GM19467 (cell line): ENCODE results near the gene SPOCK3.
A peak's percentile ranks its signal among the peaks of the same experiment; 100 is the strongest.
"Not testable (repeated sequence)": the region's sequence is repeated elsewhere in the genome, so short reads cannot be mapped to it uniquely, and the experiment has no call there.

Source experiments
- ATAC-seq: cut with Tn5 transposase; IDR thresholded peaks from one replicate; pipeline ENCODE4 v1.9.1; 2021; ENCODE audit warnings: mild to moderate bottlenecking, moderate library complexity; ENCODE audit not compliant: unreplicated experiment

Gene SPOCK3

DNA sequence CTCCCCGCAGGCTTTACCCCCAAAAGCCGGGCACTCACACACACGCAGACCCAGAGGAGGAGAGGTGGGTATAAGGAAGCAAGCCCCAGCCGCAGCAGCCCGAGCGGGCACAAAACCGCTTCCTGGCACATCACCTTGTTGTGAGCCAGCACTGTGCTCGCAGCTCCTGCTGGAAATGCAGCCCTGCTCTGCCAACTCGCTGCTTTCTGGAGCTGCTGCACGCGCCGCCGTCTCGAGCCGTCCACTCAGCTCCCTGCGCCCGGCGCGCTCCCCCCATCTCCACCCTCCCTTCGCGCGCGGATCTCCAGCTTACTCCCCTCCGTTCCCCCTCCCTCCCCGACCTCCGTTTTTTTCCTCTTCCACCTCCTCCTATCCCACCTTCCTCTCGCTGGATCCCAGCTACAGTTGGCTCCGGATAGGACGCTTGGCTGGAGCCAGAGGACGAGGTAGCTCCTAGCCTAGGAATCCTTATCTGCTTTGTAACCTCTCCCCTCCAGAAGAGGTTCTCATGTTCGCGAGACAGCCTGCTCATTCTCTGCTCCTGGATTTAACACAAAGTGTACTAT is at the start of gene SPOCK3:
Gene SPOCK3 (minus strand): TSS at position 179 of the 566 bp plus-strand sequence.
- ATAC-seq, result no peak

DNA sequence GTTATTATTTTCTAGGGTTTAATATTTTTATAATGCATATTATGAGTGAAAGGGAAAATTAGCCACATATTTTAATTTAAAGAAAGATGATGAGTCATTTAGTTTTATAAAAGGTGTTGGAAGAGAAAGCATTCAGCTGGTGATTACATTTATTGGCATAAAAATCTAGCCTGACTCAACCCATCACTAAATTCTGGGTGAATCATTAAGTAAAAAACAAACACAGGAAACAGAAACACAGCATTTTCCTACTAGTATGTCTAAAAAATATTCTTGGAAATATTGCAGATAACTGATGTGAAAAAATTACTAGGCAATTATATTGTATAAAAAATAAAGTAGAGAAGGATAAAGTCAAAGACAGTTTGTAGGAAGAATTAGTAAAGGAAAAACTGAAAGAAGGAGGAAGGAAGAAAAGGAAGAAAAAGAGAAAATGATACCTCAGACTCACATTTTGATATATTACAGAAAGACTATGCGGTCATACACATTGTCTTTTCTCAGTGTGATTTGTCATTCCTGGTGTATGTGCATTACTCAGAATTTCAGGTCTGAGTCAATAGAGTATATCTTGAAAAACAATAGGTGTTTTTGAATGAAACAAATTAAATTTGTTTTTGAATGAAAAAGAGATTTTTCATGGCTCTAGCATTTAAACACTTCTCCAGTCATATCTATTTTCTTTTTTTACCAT is 48.0 kb upstream of the SPOCK3 start:
- ATAC-seq, result no peak

GRCh38 chr4:167281545-167281944 is 47.3 kb upstream of the SPOCK3 start:
- not testable (repeated sequence) for ATAC-seq

GRCh38 chr4:167274351-167274750 is 40.1 kb upstream of the SPOCK3 start:
- ATAC-seq, result no peak

- no peak for ATAC-seq
Observed at GRCh38 chr4:167265231-167265630, 30.9 kb upstream of the SPOCK3 start.

GRCh38 chr4:167248271-167248670 is 14.0 kb upstream of the SPOCK3 start:
- no peak for ATAC-seq

DNA sequence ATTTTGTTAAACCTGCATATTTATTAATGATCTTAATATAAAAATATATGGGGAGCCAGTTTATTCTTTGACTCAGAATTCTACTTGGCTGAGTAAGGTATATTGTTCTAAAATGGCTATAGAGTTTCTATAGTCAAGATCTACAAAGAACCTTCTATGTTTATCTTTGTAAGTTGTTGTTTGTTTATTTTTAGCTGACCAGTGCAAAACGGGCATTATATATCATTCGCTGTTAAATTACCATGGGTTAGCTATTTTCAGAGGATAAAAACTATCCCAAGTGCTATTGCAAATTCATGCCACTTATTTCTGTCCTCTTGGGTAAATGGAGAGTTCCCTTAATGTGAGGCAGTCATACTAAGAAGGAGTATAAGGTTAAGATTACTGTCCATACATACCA is 5.3 kb upstream of the SPOCK3 start:
- ATAC-seq, result no peak

DNA sequence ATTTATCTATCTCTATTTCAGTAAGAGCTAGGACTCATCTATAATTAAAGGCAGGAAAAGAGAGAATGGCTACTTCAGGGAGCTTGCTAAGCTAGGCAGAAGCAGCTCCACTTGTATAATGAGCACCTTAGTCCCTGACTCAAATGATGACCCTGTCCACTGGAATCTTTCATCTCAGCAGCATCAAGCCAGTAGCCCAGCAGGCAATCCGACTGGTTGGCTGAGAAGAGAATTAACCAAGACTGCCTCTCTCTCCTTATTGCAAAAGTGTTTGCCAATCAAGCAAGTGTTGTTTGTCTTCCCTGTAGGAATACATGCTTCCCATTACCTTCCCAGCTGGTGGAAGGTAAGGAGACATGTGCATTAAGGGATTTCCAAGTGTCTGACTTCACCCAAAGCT is 3.9 kb upstream of the SPOCK3 start:
- no peak for ATAC-seq

DNA sequence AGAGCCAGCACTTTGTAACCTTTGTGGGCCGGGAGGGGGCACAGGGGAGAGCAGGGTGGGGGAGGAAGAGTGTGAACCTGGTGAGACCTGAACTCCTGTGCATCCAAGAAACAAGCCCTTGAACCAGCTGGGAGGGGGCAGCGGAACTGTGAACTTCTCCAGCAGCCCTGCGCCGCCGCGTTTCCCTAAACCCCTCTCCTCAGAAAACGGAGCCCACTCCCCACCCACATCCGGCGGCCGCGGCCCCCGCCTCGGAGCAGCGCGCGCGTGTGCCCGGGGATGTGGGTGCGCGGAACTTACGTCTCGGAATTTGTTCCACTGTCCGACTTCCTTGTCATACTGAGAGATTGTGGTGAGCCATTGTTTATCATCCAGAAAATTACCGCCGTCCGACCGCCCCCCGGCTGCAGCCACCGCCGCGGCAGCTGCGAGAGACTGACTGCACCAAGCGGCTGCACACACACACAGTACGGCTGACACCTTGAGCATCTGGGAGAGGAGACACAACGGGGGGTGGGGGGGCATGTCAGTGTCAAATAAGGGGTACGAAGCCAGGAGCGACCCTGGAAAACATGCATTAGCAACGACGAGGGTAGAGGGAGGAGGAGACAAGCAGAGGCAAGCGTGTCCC is 494 bp downstream of the SPOCK3 start:
- ATAC-seq, result no peak

DNA sequence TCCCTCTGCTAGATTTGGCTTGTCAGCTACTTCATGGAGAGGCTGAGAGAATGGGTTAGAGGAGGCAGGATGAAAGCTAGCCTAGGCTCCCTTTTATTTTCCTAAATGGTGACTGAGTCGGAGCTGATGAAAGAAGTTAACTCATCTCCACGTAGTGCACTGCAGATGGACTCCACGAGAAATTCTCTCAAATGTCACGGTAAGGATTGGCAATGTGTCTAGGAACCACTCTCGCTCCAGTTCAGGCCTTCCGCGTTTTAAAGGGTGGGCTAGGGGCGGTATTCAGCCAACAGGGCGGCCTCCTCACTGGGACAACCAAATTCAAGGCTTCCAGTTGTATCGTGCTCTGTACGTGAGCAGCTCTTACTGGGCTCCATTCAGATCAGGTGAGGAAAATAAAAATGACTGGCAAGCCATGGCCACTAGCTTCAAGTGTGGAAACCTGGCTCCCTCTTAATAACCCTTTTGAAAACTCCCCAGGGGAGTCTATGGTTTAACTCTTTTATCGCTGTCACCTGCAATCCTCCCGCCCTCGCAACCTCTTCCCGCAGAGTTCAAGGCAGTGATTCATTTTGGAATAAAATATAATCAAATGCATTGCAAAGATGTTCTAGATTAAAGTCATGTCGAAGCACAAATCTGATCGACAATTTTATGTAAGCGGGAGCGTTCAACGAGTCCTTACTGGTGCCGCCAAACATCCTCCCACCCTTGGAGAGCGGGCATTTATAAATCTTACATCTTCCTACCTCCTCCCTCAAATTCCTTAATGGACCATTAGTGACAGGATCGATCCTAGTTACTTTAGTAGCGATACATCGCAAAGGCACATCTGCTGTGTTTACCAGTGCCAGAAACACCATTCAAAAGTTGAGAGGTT is 1.2 kb downstream of the SPOCK3 start:
- no peak for ATAC-seq

DNA sequence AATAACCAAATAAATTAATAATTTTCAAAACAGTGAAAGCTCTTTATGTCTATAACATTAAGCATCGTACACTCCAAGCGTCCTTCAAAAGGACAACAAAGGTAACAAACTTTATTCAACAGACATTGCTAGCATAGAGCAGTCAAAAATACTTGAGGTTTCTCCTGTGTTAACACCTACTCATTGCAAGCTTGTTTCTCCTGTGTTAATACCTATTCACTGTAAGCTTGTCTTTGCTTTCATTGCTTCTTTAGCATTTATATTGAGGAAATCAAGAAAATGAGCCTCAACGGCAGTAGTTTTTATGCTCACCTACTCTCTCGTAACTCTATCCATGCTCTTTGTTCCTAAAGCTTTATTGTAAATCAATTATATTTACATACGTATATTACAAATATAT is 3.5 kb downstream of the SPOCK3 start:
- ATAC-seq, result no peak

DNA sequence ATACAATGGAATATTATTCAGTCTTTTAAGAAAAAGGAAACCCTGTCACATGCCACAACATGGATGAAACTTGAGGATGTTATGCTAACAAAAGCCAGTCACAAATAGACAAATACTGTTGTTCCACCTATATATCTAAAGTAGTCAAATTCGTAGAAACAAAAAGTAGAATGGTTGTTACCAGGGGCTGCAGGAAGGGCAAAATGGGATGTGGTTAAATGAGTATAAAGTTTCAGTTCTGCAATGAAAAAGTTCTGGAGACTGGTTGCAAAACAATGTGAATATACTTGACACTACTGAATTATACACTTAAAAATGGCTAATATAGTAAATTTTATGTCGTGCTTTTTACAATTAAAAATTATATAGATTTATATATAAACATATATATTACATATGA is 12.2 kb downstream of the SPOCK3 start:
- peak; percentile 90 for ATAC-seq

GRCh38 chr4:167221084-167221483 is 13.2 kb downstream of the SPOCK3 start:
- ATAC-seq, result no peak

- no peak for ATAC-seq
Observed at GRCh38 chr4:167218022-167218608, 16.2 kb downstream of the SPOCK3 start.

DNA sequence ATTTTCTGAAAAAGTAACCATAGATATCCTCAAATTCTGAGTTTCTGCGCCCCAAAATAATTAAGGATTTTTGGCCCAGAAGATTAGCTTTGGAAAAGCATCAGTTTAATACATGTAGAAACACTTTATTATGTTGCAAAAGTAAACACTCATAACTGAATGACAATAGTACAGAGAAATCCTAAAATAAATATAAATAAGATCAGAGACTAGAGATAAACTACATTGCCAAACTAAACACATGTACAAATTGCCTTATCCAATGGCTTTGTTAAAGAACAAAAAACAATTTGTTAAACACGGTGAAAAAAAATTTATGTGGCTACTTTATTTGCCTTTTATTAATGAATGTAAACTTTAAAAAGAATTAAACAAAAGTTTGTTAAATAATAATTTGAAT is 17.5 kb downstream of the SPOCK3 start:
- no peak for ATAC-seq

- no peak for ATAC-seq
Observed at GRCh38 chr4:167210166-167210565, 24.1 kb downstream of the SPOCK3 start.

DNA sequence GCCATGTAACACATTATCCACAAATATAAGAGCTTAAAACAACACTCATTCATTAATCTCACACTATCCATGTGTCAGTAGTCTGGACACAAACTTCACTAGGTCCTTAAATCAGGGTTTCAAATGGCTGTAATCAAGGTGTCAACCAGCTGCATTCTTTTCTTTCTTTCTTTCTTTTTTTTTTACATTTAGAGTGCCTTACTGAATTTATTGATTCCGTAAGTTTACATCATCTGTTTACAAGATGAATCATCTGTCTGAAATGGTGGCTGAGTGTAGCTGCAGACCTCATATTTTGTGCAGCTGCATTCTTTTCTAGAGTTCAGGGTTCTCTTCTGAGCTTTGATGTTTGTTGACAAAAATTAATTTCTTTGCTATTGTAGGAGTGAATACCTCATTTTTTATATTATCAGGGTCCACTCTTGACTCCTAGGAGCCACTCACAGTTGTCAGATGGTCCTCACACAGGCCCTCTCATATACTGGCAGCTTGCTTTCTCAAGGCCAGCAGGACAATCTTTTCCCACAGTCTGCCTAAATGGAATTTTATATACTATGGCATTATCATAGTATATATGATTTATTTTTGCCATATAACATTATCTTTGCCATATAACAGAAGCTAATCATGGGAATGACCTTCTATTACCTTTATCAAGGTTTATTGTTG is 37.8 kb downstream of the SPOCK3 start:
- no peak for ATAC-seq

GRCh38 chr4:167190379-167190778 is 43.9 kb downstream of the SPOCK3 start:
- no peak for ATAC-seq

GRCh38 chr4:167185465-167185864 is 48.8 kb downstream of the SPOCK3 start:
- no peak for ATAC-seq

- ATAC-seq, result no peak
Observed at GRCh38 chr4:167183036-167183435, 51.3 kb downstream of the SPOCK3 start.

DNA sequence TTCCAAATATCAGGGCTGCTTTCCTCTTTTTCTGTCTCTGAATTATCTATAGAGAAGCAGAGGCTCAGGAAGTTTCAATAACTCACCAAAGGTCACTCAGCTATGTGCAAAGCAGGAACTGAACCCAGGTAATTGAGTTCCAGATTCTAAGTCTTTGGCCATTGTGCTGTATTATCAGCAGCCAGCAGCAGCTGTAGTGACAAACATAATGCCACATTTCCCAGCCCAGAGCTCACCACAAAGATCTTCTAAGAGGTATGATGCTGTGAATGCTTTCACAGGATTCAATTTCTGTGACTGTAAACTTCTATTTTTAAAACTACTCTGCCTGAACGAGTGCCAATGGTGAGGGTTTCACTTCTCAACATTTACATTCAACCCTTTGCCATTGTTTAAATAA is 56.4 kb downstream of the SPOCK3 start:
- ATAC-seq, result no peak
